ENCODE measurements around the gene PLCB1. TPM values are rescaled to one million over a fixed set of nuclear protein-coding genes. Genes with fewer than 3 reads are reported as not detected.

Gene PLCB1
- total RNA-seq, 1 donor from 2014 or later: 7.2 TPM

- no peak for ATAC-seq
- intact Hi-C loops (cut with DNase I): no loop called here
- no peak for DNase-seq (ENCODE audit: missing footprints)
These were observed 266.4 kb downstream of the PLCB1 start for GRCh38 chr20:8398263-8399051.

DNA sequence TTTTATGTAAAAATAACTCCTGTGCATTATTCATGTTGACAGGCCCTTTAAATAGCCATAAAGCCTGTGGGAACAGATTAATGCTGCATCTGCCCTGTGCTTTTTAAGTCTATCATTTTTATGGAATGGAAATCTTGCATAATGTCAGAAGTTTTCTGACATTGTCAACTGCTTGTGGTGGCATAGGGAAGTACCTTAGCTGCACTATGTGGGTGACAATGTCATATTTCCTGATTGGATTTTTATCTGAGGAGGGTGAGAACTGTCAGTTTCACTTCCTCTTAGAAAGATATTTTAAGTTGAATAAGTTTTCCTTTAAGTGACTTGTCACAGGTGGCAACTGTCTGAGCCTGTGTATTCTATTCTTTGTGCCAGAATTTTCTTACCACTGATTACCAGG, 267.9 kb downstream of the PLCB1 start:
- intact Hi-C loops (cut with DNase I): no loop called here
- ATAC-seq: no peak

DNA sequence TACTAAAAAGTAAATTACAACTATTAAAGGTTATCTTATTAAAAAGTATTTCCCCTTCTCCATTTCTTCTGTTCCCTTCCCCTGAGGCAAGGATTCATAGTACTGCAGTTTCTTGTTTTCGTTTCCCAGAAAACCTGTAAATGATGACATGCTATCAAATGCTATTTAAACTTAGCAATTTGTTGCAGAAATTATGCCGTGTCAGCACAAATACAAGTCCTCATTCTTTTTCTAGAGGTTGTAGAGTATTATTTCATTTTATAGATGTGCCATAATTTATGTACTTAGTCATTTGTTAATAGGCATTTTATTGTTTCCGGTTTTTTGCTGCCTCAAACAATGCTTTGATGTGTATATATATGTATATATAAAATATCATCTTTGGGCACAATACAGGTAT, 268.4 kb downstream of the PLCB1 start:
- no peak for ATAC-seq
- intact Hi-C loops (cut with DNase I): no loop called here
- no peak for DNase-seq (ENCODE audit: missing footprints)

More for the DNA sequence above, 267.9 kb downstream of the PLCB1 start:
- no peak for DNase-seq (ENCODE audit: missing footprints)

- intact Hi-C loops (cut with DNase I): no loop called here
- DNase-seq (ENCODE audit: missing footprints) (no peak), ATAC-seq (no peak)
These were observed 269.5 kb downstream of the PLCB1 start for GRCh38 chr20:8401556-8401955.

DNA sequence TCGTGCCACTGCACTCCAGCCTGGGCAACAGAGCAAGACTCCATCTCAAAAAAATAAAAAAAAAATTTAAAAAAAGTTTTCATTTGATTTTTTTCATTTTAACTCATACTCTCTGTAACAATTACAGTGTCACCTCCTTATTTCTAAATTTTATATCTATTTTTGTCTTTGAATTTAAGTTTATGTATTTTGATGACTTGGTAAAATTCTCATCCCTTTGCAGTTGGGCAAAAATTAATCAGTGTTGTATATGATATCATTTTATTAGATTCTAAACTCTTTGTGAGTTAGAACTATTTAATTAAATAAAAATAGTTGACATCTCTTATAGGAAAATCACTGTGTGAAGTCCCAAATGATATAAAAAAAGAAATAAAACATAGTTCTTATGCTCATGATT, 270.7 kb downstream of the PLCB1 start:
- no peak for DNase-seq (ENCODE audit: missing footprints)
- no peak for ATAC-seq
- intact Hi-C loops (cut with DNase I): no loop called here

DNA sequence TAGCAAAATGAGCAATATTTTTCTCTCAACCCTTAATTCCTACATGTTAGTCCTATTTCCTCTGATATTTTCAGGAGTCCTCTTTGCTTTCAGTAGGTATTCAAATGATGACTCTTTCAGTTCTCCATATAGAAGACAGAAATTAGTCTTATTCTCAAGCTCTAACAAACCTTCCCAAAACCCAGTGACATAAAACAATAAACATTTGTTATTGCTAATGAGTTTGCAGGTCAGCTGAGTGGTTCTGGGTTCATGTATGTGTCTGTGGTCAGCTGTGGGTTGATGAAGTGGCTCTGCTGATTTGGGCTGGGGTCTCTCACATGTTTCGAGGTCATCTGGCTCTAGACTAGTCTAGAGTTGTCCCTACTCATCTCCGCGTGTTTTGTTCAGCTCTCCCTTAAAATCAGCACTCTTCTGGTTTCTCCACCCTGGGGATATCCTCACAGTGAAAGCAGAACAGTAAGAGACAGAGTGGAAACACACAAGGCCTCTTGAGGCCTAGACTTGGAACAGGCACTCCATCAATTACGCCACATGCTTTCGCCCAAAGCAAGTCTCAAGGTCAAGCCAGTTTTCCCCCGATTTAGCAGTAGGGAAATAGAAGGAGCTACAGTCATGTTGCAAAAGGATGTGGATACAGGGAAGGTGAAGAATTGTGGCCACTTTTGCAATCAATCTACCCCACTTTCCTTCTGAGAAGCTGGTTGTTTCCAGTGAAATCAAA, 273.0 kb downstream of the PLCB1 start:
- ATAC-seq (peak; percentile 91), DNase-seq (ENCODE audit: missing footprints) (no peak)
- intact Hi-C loops (cut with DNase I): no loop called here

DNA sequence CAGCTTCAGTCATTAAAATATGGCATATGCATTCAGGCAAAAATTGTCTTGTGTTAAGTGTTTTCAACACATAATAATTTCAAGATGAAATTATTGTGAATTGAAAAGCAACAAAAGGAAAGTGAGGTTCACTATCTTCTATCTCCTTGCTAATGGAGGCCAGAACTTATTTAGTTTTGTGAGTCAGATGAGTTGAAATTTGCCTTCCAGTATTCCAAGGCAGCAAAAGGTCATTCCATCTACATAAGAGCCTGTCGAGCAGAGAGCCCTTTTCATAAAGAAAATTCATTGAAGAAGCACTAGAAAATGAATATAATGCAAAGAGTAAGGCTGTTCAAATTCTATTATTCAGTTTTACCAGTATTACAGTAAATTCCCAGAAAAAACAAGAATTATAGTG, 274.3 kb downstream of the PLCB1 start:
- intact Hi-C loops (cut with DNase I): no loop called here
- ATAC-seq (no peak), DNase-seq (ENCODE audit: missing footprints) (no peak)

GRCh38 chr20:8408587-8409307, 276.7 kb downstream of the PLCB1 start:
- intact Hi-C loops (cut with DNase I): no loop called here
- ATAC-seq (no peak), DNase-seq (ENCODE audit: missing footprints) (no peak)

GRCh38 chr20:8413691-8414090, 281.6 kb downstream of the PLCB1 start:
- DNase-seq (ENCODE audit: missing footprints): no peak
- intact Hi-C loops (cut with DNase I): no loop called here
- no peak for ATAC-seq

DNA sequence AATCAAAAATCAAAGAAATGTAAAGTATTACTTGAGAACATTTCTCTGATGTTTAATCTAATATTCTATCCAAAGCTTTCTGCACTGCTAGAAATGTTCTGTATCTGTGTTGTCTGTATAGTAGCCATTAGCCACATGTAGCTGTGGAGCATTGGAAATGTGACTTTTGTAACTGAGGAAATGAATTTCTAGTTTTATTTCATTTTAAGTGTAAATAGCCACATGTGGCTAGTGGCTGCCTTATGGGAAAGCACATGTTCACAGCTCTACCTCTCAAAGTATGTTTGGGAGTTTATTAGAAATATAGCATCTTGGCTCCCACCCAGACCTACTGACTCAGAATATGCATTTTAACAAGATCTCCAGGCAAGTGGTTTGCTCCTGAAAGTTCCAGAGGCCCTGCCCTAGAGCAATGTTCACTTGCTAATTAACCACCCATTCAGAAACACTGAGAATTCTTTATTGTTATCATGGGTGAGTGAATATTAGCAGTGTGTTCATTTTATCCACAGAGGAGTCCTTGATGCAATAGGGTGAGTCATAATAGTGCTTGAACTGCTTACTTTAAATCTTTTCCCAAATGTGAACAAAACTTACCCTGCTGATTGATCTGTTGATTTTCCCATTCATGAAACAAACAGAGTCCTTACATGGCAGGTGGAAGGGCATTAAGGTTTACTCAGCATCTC, 282.7 kb downstream of the PLCB1 start:
- intact Hi-C loops (cut with DNase I): no loop called here
- ATAC-seq (peak; percentile 39), DNase-seq (ENCODE audit: missing footprints) (no peak)

DNA sequence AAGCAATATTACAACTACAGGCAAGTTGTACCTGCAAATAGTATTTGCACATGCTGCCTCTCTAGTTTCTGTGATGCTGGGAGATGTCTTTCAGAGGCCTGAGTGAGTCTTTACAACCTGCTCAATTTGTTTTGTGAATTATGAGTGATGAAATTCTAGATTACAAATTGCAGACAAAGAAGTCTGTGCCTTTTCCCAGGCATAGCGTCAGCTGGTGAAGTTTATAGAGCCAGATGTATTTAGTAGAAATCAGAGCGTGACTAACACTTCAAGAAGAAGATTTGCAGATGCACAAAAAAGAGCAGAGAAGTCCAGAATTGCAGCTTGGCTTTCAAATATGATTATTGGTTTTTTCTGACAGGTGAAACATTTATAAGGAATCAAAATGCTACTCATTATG, 289.9 kb downstream of the PLCB1 start:
- intact Hi-C loops (cut with DNase I): no loop called here
- ATAC-seq: no peak

GRCh38 chr20:8423482-8423881, 291.4 kb downstream of the PLCB1 start:
- ATAC-seq (no peak), DNase-seq (ENCODE audit: missing footprints) (no peak)
- intact Hi-C loops (cut with DNase I): no loop called here

More for the DNA sequence above, 289.9 kb downstream of the PLCB1 start:
- DNase-seq (ENCODE audit: missing footprints): no peak

GRCh38 chr20:8424010-8424409, 291.9 kb downstream of the PLCB1 start:
- intact Hi-C loops (cut with DNase I): no loop called here
- DNase-seq (ENCODE audit: missing footprints) (no peak), ATAC-seq (no peak)

GRCh38 chr20:8425016-8425415, 292.9 kb downstream of the PLCB1 start:
- DNase-seq (ENCODE audit: missing footprints) (no peak), ATAC-seq (no peak)
- intact Hi-C loops (cut with DNase I): no loop called here

DNA sequence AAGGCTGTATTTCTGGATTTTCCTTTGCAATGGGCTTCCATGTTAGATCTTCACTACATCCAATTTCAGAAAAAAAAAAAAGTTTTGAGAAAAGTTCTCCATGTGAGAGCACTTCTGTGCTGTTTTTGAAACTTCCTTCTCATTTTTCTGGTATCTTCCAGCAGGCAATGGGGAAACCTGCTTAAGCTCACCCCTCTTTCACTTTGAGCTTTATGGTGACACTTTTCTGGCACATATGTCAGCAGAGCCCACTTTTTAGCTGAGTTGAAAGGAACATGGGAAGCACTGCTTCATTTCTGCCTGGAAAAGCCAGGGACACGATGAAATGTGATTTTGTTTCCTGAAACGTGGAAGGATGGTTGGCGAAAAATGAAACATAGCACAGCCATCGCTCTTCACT, 293.7 kb downstream of the PLCB1 start:
- intact Hi-C loops (cut with DNase I): no loop called here
- DNase-seq (ENCODE audit: missing footprints) (no peak), ATAC-seq (no peak)

GRCh38 chr20:8427419-8428040, 295.5 kb downstream of the PLCB1 start:
- ATAC-seq (peak; percentile 30), DNase-seq (ENCODE audit: missing footprints) (no peak)
- intact Hi-C loops (cut with DNase I): no loop called here

- DNase-seq (ENCODE audit: missing footprints) (no peak), ATAC-seq (no peak)
- intact Hi-C loops (cut with DNase I): no loop called here
These were observed 296.9 kb downstream of the PLCB1 start for GRCh38 chr20:8428988-8429387.

GRCh38 chr20:8431538-8432434, 299.7 kb downstream of the PLCB1 start:
- DNase-seq (ENCODE audit: missing footprints) (peak; percentile 79), ATAC-seq (peak; percentile 76)
- intact Hi-C loops (cut with DNase I): no loop called here
